HepG2 (cell line): ENCODE results near the gene FOXR1. TPM values are rescaled to one million over a fixed set of nuclear protein-coding genes. Genes with fewer than 3 reads are reported as not detected.
A peak's percentile ranks its signal among the peaks of the same experiment; 100 is the strongest.

ENCODE experiments used
- ARNTL ChIP-seq: sonication (generic); formaldehyde crosslinking; IDR thresholded peaks from 2 replicates; pipeline ENCODE4 v1.4.0; 2020; ENCODE audit warnings: mild to moderate bottlenecking, missing genetic modification reagents
- HNF4A ChIP-seq: sonication (generic); formaldehyde crosslinking; IDR thresholded peaks from 2 replicates; pipeline ENCODE4 v1.4.0; 2020; ENCODE audit warnings: missing genetic modification reagents
- HOXD1 ChIP-seq: sonication (generic); formaldehyde crosslinking; IDR thresholded peaks from 2 replicates; pipeline ENCODE4 v1.5.0; 2020; ENCODE audit warnings: missing genetic modification reagents
- KAT7 ChIP-seq: IDR thresholded peaks from 2 replicates; pipeline ENCODE4 v1.6.1; 2018; ENCODE audit warnings: borderline replicate concordance, missing compliant biosample characterization
- NFKB2 ChIP-seq: sonication (generic); formaldehyde crosslinking; IDR thresholded peaks from 2 replicates; pipeline ENCODE4 v1.4.0; 2020; ENCODE audit warnings: missing genetic modification reagents, borderline replicate concordance
- PHF21A ChIP-seq: sonication (generic); formaldehyde crosslinking; IDR thresholded peaks from 2 replicates; pipeline ENCODE4 v1.5.0; 2020; ENCODE audit warnings: mild to moderate bottlenecking, missing genetic modification reagents
- RBM39 ChIP-seq: fragments of 200-400 bp; formaldehyde crosslinking; IDR thresholded peaks from one replicate; pipeline ENCODE4 v1.6.1; 2018; ENCODE audit warnings: antibody characterized with exemption, mild to moderate bottlenecking, low read depth, low read length; ENCODE audit not compliant: poor library complexity, severe bottlenecking
- SRY ChIP-seq: sonication (generic); formaldehyde crosslinking; IDR thresholded peaks from 2 replicates; pipeline ENCODE4 v1.8.0; 2022; ENCODE audit warnings: mild to moderate bottlenecking, missing genetic modification reagents
- THYN1 ChIP-seq: sonication (generic); formaldehyde crosslinking; IDR thresholded peaks from 2 replicates; pipeline ENCODE4 v1.8.1; 2023; ENCODE audit warnings: low read depth, mild to moderate bottlenecking, moderate library complexity, missing genetic modification reagents, borderline replicate concordance
- ZBTB10 ChIP-seq: sonication (generic); formaldehyde crosslinking; IDR thresholded peaks from 2 replicates; pipeline ENCODE4 v1.4.0; 2020; ENCODE audit warnings: missing genetic modification reagents, borderline replicate concordance
- ZBTB25 ChIP-seq: IDR thresholded peaks from 2 replicates; pipeline ENCODE4 v1.6.1; 2018; ENCODE audit warnings: missing genetic modification reagents
- ZIK1 ChIP-seq: sonication (generic); formaldehyde crosslinking; IDR thresholded peaks from 2 replicates; pipeline ENCODE4 v1.5.0; 2020; ENCODE audit warnings: mild to moderate bottlenecking, low read depth, missing genetic modification reagents, borderline replicate concordance
- ZNF317 ChIP-seq: sonication (generic); formaldehyde crosslinking; IDR thresholded peaks from 2 replicates; pipeline ENCODE4 v1.5.0; 2020; ENCODE audit warnings: mild to moderate bottlenecking, missing genetic modification reagents
- ZNF800 ChIP-seq: sonication (generic); formaldehyde crosslinking; IDR thresholded peaks from 2 replicates; pipeline ENCODE4 v1.4.0; 2020; ENCODE audit warnings: missing genetic modification reagents
- polyA plus RNA-seq, 8 experiments: library from polyadenylated mRNA; depleted of rRNA in 3 of 8; stranded (reverse) in 7 of 8; unstranded in 1 of 8; fragments of >200 nt; fragmentation: Illumina TruSeq in 4 of 8; extraction: Trizol in 4 of 8; gene quantifications; 2 replicates each; pipeline versions ENCODE4 v1.2.1 to v1.2.3, GENCODE V29; 2011 to 2016; ENCODE audit warnings: low read depth in 4 of 8, missing spikeins in 1 of 8, mixed read lengths in 1 of 8; ENCODE audit not compliant: insufficient read depth in 1 of 8
- total RNA-seq, 5 experiments: library from RNA; depleted of rRNA; stranded (reverse); fragments of >200 nt; fragmentation: Illumina TruSeq; extraction: Trizol; gene quantifications; 2 replicates each; pipeline ENCODE4 v1.2.3, GENCODE V29; 2016; ENCODE audit warnings: low read depth in 1 of 5

FOXR1 gene
- total and polyA plus RNA-seq, 2 of the 13 experiments (the other 11 are each of a cell fraction or from before 2014, with no cell fraction given): not detected

- no peak for TF ChIP-seq NFKB2
- TF ChIP-seq ZNF317: peak; percentile 48; the same call in 1 of the 2 replicates
- peak; percentile 68 for TF ChIP-seq HNF4A (CRISPR knock-in tag)
- no peak for TF ChIP-seq PHF21A
- no peak for TF ChIP-seq SRY
- 0 out of 2 replicates have a peak, but pooled peaks have one; percentile 18 for TF ChIP-seq KAT7 (CRISPR knock-in tag)
- TF ChIP-seq RBM39: no peak
- TF ChIP-seq ZBTB10 (CRISPR knock-in tag): no peak
- TF ChIP-seq HOXD1: no peak
- TF ChIP-seq THYN1 (CRISPR knock-in tag): no peak
- no peak for TF ChIP-seq ZIK1 (CRISPR knock-in tag)
- no peak for TF ChIP-seq ARNTL
- TF ChIP-seq ZBTB25 (CRISPR knock-in tag): no peak
- TF ChIP-seq ZNF800 (CRISPR knock-in tag): no peak
These were observed 46.7 kb upstream of the FOXR1 start (continued) for GRCh38 chr11:118924591-118925585.
